COR-L47 (cell line): ENCODE data around the gene ARFGAP1.

Experiments
- DNase-seq: peaks from one replicate; lab custom pipeline; 2025; lab: John Stamatoyannopoulos, UW

The ARFGAP1 gene

DNA sequence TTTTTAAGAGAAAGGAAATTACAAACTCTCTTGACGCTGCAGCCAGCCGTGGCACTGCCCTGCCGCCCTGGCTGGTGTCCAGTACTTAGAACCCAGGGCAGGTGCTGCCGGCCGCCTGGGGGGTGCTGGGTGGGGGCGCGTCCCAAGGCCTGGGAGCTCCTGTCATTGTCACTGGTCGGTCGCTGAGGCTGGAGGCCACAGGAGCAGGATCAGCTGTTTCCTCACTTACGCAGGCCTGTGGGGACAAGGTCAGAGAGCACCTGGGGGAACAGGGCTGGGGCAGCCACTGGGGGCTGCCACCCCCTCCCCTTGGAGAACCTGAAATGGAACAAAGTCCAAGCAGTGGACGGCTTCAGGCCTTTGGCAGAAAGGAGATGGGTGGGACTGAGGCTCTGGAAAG, 31.3 kb upstream of the ARFGAP1 start:
- no peak for DNase-seq

DNA sequence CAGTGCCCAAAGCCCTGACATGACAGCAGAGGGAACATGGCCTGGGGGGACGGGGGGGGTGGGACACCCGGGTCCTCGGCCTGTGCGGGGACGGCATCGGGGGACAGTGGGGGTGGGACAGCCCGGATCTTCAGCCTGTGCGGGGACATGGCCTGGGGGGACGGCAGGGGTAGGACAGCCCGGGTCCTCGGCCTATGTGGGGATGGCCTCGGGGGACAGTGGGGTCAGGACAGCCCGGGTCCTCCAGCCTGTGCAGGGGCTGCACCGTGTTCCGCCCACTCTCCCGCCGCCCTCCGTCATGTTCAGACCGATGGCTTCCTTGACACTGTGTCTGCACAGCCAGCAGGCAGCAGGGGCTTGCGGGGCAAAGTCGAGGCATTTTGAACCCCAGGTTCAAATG, 29.9 kb upstream of the ARFGAP1 start:
- no peak for DNase-seq

DNA sequence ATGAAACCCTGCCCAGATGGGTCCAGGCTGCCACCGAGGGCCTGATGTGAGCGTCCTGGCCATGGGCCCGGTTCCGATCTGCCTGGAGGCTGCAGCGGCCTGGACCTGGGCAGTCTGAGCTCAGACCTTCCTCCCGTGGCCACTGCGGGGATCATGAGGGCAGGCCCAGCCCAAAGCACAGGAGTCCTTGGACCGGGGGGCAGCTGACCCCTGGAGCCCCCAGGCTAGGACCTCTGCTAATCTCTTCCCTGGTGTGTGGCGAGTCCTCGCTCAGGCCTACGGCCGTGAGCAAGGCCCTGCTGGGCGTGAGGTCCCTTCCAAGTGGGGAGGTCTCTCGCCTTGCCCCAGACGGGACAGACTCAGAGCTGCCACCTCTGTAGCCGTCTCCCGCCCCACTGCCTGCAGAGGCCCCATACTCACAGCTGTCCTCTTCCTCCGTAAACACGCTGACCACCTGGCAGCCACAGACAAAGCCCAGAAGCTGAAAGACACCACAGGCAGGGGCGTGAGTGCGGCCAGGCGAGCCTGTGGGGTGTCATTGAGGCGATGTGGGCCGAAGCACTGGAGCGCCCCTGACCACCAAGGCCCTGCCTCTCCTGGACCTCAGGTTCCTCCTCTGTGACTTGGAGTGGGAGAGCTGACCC, 28.9 kb upstream of the ARFGAP1 start:
- no peak for DNase-seq

DNA sequence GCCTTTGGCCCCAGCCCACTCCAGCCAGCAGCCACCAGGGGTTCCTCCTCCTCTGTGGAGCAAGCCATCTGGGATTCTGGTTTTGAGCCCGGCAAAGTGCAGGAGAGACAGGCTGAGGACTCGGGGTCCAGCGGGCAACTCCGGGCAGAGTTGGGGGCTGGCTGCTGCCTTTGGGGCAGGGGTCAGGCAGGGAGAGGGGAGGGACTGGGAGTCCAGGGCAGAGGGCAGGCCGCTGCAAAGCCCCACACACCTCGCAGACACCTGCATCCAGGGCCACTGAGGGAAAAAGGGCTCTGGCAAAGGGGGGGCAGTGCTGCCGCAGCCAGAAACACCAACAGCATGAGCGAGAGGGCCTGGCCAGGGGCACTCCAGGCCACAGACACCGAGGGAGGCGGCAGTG, 28.1 kb upstream of the ARFGAP1 start:
- no peak for DNase-seq

DNA sequence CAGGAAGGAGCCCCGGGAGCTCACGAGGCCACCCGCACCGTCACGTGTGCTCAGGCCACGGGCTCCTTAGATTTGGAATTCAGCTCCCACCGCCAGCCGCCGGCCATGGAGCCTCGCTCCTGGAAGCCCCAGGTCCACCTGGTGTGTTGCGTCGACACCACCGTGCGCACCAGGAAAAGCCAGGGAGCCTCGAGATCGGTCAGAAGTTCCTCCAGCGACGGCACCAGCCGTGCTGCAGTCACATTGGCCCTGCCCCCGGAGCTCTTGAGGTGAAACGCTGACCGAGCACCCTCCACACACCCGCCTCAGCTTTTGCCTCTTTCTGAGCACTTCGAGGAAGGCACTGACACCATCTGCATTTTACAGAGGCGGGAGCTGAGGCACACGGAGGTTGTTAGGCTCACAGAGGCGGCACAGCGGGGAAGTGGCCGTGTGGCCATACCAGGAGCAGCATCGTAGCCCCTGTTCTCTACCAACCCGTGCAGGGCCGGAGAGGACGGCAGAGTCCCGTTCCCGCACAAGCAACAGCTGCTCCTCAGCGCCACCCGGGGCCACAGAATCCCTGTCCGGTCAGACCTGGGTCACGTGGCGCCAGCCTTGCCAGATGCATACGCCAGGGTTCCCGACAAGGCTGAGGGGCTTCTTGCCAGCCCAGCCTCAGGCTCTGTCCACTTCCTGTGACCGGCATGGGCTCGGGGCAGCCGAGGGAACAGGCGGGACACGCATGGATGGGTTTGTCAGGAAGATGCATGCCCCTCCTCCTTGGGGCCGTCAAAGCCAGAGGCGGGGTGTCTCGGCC, 25.9 kb upstream of the ARFGAP1 start:
- no peak for DNase-seq

DNA sequence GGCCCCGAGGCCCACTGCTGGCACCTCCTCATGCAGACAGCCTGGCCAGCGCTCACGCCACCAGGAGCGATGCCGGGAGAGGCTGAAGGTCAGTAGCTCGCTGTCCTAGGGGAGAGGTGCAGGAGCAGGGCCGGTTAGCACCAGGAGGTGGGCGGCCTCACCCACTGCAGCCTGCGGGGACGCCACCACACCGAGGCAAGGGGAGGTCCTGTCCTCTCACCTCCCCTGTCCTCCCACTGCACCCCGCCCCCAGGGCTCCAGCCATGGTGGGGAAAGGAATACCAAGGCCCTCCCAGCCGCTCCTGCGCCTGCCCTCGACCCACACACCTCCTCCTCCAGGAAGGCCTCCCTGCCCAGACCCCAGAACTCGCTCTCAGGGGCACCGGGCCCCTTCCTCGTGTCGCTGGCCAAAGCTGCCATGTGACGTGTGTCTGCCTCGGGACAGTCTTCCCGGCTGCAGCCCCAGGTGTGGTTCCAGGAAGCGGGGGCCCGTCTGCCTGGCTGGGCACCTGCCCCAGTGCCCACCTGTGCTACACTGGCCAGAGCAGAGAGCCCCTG, 24.9 kb upstream of the ARFGAP1 start:
- DNase-seq, result no peak

DNA sequence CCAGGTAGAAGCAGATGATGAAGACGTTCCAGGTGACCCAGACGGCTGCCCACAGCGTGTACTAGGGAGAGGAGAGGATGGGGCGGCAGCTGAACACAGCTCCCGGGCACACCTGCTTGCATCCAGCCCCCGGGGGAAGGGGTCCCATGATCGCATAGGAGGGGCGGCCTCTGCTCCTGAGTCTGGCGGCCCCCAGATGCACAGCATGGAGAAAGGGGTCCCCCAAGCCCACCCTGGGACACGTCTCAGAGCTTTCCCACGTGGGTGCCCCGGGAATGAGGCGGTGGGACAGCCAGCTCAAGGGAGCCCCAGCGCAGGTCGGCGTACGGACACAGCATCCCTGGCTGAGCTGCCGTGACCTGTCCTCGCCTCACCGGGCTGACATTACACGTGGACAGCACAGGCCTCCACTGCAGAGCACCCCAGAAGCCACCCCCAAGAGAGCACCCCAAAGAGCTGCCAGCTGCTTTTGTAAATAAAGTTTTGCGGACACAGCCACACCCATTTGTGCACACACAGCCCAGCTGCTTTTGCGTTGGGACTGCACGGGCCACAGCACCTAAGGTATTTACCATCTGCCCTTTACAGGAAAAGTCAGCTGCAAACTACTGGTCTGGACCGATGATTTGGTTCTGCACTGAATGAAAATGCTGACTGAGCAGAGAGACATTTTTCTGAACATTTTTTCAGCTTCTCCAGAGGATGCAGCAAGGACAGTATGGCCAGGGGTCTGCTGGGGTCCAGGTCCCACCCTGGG, 23.6 kb upstream of the ARFGAP1 start:
- DNase-seq, result no peak

DNA sequence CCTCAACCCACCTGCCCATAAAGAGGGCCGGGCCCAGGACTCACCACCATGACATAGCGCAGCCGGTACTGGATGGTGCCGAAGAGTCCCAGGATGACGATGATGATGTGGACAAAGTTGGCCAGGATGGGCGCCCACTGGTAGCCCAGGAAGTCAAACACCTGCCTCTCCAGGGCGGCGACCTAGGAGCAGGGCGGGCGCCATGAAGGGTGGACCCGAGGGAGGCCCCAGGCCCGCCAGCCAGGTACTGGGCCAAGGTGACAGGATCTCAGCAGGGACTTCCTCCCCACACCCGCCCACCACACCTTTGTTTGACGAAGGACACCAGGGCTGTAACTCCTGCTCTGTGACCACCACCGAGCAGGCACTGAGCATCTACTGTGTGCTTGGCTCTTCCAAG, 22.7 kb upstream of the ARFGAP1 start:
- DNase-seq, result no peak

DNA sequence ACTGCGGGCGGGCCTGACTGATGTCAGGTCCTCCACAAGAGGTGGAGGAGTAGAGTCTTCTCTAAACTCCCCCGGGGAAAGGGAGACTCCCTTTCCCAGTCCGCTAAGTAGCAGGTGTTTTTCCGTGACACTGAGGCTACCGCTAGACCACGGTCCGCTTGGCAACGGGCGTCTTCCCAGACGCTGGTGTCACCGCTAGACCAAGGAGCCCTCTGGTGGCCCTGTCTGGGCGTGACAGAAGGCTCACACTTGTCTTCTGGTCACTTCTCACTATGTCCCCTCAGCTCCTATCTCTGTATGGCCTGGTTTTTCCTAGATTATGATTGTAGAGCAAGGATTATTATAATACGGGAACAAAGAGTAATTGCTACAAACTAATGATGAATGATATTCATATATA, 21.3 kb upstream of the ARFGAP1 start:
- peak; percentile 12 for DNase-seq

DNA sequence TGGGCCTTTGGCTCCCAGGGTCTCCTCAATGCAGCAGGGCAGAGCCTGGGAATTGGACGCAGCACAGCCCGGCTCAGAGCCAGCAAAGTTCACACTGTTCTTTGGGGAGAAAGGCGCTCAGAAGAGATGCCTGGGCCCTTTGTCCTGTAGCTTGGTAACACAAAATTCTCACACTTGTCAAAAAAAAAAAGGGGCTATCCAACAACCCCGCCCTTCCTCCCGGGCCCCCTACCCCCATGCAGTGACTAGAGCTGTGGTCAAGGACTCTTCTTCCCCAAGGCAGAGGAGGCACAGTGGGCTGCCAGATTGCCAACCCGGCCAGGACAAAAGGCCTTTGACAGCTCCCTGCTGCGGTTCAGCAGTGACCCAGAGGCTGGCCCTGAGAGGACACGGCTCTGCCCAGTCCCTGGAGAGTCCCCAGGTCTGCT, 20.3 kb upstream of the ARFGAP1 start:
- no peak for DNase-seq

DNA sequence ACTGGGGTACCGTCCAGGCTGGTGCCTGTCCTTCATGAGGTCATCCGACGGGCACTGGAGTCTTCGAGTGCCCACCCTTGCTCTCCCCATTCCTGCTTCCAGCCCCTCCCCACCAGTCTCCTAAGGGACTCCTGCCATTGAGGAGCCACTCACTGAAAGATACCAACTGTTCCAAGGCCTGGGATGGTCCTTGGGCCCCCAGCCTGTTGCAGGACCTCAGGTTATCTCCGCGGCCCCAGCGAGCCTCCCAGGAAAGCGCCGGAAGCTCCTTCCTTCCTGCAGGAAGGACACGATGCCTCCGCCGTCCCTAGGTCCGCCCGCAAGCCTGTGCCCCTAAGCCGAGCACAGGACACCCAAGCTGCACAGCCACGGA, 19.6 kb upstream of the ARFGAP1 start:
- DNase-seq, result no peak

DNA sequence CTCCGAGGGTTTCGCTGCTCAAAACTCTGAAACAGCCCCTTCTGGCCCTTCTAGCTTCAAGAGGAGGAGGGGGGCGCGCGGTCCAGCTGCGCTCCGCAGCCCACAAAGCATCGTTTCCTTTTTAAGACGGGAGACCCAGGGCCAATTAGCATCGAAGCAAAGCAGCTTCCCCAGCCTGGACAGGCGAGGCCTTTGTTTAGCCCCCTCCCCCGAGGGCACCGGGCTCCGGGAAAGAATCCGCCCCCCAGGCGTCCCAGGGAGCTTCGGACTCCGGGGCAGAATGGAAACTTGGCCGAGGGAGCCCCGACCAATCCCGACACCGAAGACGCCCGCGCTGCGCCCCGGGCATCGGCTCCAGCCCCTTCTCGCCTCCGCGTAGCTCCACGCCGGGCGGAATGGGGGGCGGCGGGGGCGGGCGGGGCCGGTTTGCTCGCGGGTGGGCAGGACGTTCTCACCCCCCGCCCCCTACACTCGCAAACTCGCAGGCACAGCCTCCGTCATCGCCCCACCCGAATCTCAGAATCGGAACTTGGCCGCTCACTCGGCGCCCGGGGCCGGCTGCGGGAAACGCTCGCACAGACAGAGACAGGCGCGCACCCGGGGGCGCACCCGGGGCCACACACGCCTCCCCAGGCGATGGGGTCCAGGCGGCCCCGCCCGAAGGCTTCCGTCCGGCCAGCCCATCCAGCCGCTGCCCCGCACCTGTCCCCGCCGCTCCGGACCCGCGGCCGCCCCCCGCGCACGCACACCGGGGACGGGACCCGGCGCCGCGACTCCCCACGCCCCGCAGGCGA, 19.0 kb upstream of the ARFGAP1 start:
- no peak for DNase-seq

DNA sequence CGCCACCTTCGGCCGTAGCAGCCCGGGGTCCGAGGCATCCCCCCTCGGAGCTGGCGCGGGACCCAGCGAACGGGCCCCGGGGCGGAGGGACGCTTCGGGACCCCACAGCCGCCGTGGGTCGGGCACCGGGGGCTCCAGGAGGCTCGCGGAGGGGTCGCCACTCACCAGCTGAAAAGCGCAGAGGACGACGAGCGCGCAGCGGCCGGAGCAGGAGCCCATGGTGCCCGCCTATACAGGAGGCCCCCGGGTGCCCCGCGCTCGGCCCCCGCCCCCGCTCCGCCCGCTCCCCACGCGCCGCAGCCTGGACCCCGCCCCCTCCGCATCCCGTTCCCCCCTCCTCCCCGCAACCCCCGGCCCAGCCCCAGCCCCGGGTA, 18.4 kb upstream of the ARFGAP1 start, which contains the start of gene NKAIN4:
Gene NKAIN4, minus strand, starts transcription at position 232 of the 374 bp plus-strand sequence. Its CDS starts 13 bp downstream, at position 219.
- no peak for DNase-seq

DNA sequence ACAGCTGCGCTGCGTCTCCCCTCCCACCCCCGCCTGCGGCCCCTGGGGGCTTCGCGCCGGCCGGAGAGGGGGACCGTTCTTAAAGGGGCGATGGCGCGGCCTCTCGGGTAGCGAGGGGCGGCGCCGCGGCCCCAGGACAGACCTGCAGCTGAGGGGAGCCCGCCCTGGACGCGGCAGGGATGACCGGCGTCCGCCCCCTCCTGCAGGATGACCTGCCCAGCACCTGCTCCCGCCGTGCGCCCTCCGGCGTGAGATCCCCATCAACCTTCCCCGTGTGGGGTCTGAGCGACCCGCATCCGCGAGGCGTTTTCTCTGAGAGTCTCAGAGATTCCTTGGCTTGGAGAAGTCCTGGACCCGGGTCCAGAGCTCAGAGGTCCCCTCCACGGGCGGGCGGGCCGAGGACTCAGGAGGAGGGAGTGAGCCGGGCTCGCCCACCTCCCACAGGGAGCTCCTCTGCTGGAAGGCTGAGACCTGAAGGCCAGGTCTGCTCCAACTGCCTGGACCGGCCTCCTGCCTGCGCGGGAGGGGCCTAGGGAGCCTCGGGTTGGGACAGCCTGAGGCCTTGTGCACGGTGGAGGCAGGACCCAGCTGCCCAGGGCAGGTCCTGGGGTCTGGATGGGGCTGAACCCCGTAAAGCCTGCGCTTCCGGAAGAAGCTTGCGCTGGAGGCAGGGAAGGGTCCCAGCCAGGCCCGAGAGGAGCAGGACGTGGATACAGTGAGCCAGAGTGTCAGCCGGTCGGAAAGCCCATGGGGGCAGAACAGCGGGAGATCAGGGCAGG, 17.8 kb upstream of the ARFGAP1 start:
- DNase-seq, result no peak

DNA sequence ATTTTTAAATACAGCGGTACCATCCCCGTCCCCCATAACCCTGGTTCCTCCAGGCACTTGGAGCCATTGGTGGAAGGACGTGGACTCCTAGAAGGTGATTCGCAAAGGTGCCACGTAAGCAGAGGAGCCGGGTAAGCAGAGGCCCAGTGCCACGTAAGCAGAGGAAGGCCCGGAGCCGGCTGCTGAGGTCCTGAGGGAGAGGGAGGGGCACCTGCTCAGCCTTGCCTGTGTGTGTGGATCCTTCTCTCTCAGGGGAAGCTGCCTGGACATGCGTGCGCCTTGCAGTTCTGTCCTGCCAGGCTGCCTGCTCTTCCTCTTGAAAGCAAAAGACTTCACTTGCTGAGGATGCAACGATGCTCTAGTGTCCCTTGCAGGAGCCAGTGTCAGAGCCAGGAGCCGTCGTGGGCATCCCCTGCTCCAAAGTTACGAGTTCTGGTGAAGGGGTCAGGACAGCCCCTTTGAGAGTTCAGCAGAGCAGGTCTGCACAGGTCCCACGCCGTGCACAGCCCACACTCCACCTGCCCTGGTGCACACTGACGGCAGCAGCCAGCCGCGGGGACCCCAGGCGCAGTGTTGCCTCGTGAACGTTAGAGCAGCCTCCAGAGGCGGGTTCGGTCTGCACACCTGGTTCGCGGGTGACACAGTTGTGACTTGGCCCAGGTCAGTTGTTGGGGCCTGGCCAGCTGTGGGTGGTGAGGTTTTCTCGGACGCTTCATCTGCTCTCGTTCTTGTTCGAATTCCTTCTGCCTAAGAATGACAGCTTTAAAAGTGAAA, 16.5 kb upstream of the ARFGAP1 start:
- no peak for DNase-seq

DNA sequence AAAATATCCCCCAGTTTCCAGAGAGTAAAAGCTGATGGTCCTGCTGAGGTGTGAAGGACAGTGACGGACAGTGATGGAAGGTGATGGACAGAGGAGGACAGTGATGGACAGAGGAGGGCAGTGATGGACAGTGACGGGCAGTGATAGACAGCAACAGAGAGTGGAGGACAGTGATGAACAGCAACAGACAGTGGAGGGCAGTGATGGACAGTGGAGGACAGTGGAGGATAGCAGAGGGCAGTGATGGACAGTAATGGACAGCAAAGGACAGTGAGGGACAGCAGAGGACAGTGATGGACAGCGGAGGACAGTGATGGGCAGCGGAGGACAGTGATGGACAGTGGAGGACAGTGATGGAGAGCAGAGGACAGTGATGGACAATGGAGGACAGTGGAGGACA, 15.7 kb upstream of the ARFGAP1 start:
- no peak for DNase-seq

DNA sequence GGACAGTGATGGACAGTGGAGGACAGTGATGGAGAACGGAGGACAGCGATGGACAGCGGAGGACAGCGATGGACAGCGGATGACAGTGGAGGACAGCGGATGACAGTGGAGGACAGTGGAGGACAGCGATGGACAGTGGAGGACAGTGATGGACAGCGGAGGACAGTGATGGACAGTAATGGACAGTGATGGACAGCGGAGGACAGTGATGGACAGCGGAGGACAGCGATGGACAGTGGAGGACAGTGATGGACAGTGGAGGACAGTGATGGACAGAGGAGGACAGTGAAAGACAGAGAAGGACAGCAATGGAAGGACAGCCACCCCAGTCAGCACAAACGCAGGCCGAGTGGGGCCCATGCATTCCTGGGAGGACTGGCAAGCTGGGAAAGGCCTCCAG, 15.0 kb upstream of the ARFGAP1 start:
- DNase-seq, result no peak

DNA sequence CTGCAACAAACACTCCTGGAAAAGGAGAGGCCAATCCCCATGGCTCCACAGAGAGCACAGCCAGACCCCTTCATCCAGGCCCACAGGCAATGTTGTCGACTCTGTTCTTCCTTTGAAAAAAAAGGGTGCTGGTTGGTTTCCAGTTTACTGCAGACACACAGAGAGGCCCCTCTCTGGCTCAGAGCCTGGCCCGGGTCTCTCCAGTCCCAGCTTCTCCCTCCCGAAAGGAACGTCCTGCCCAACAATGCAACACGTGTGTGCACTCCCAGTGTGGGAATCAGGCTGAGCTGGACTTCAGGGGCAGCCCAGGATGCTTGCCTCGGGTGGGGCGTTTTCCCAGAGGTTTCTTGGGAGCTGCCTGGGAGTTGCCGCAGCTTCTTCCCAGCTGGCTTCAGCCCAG, 13.8 kb upstream of the ARFGAP1 start:
- DNase-seq, result no peak

DNA sequence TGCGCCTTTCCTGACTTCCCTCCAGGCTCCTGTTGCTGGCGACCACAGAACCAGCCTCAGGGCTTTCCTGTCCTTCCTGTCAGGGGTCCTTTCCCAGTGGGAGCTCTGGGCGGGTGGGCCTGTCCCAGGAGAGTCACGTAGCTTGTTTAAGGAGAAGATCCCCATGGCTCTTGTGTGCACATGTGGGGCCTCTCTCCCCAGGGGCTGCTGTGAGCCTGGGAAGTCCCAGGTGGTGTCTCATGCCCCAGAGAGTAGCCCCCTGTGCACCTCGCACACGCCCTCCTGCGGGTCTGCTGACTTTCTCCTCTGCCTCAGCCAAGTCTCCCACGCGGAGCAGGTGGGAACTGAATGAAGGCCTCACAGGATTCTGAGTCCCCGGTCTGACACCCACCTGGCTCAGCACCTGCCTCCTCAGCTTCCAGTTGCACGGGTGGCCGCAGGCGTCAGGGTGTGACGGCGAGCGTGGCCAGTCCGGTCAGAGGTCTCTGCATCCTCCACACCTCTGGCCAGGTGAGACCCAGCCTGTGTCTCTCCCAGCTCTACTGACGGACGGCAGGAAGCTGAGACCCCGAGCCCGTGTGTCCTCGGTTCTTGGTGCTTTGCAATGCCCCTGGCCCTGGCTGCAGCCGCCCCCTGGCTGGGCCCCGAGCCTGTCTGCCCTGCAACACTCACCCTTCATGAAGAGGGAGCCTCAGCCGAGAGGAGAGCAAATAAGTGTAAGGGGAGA, 12.7 kb upstream of the ARFGAP1 start:
- DNase-seq, result no peak

DNA sequence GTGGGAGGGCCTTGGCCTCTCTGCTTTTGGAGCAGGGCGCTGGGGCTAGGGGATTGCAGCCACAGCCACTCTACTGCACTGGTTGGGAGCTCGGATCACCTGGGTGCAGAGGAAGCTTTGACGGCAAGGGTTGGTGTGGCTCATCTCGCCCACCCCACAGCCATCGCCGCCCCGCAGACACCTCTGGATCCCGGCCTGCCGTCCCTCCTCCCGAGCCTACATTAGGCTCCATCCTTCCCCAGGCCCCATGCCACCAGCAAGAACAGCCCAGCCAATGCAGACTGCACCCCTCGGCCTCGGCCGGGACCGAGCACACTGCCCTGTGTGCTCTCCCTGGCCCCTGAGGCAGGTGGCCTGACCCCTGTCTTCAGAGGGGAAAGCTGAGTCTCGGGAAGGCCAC, 12.1 kb upstream of the ARFGAP1 start:
- DNase-seq, result no peak
